Mesenchymal stem cell (in vitro differentiated cells and primary cell): ENCODE measurements around the gene TEKTIP1.

Experiments
- DNase-seq: peaks from one replicate; pipeline ENCODE4 v3.0.0-alpha.2; 2013
- H2AFZ ChIP-seq: one replicate; pipeline ENCODE4 v1.6.1; 2013; ENCODE audit warnings: low read depth, mild to moderate bottlenecking, control low read depth, inconsistent platforms, low read length, moderate library complexity
- H2AK5ac ChIP-seq: 2 replicates; pipeline ENCODE4 v1.6.1; 2013; ENCODE audit warnings: low read length, moderate library complexity, mild to moderate bottlenecking, inconsistent platforms; ENCODE audit not compliant: severe bottlenecking
- H2BK120ac ChIP-seq: one replicate; pipeline ENCODE4 v1.6.1; 2013; ENCODE audit warnings: low read depth, mild to moderate bottlenecking, inconsistent platforms, low read length, moderate library complexity
- H2BK12ac ChIP-seq, 2 experiments: one replicate each; pipeline ENCODE4 v1.6.1; 2013; ENCODE audit warnings: inconsistent platforms in 2 of 2, low read length in 2 of 2, mild to moderate bottlenecking in 2 of 2, moderate library complexity in 2 of 2, control low read depth in 1 of 2
- H2BK15ac ChIP-seq: one replicate; pipeline ENCODE4 v1.6.1; 2013; ENCODE audit warnings: mild to moderate bottlenecking, low read depth, inconsistent platforms; ENCODE audit not compliant: poor library complexity, severe bottlenecking
- H2BK5ac ChIP-seq: 2 replicates; pipeline ENCODE4 v1.6.1; 2013; ENCODE audit warnings: low read depth, mild to moderate bottlenecking, low read length, control low read depth, inconsistent platforms; ENCODE audit not compliant: poor library complexity, severe bottlenecking
- H3K14ac ChIP-seq, 2 experiments: one replicate each; pipeline ENCODE4 v1.6.1; 2013; ENCODE audit warnings: inconsistent platforms in 2 of 2, low read length in 2 of 2, control low read depth in 1 of 2, mild to moderate bottlenecking in 1 of 2, moderate library complexity in 1 of 2
- H3K18ac ChIP-seq, 2 experiments: one replicate each; pipeline ENCODE4 v1.6.1; 2013; ENCODE audit warnings: inconsistent platforms in 2 of 2, low read length in 2 of 2, control low read depth in 1 of 2, low read depth in 1 of 2, mild to moderate bottlenecking in 1 of 2
- H3K23ac ChIP-seq, 2 experiments: one replicate each; pipeline ENCODE4 v1.6.1; 2013; ENCODE audit warnings: inconsistent platforms in 2 of 2, low read length in 2 of 2, mild to moderate bottlenecking in 2 of 2, moderate library complexity in 2 of 2, control low read depth in 1 of 2
- H3K27ac ChIP-seq: 2 replicates; pipeline ENCODE4 v1.5.1; 2013; ENCODE audit warnings: mild to moderate bottlenecking, moderate library complexity, low read length, control low read depth, inconsistent platforms; ENCODE audit not compliant: poor library complexity, severe bottlenecking
- H3K27me3 ChIP-seq, 2 experiments: 2 replicates each; pipeline versions ENCODE4 v1.6.1 to v1.7.0; 2013; ENCODE audit warnings: low read length in 2 of 2, mild to moderate bottlenecking in 2 of 2, moderate library complexity in 2 of 2, control low read depth in 1 of 2, inconsistent platforms in 1 of 2; ENCODE audit not compliant: control insufficient read depth in 1 of 2, insufficient read depth in 1 of 2
- H3K36me3 ChIP-seq, 2 experiments: 2 replicates each; pipeline versions ENCODE4 v1.6.1 to v1.7.0; 2013; ENCODE audit warnings: low read length in 2 of 2, control low read depth in 1 of 2, inconsistent platforms in 1 of 2, low read depth in 1 of 2, mild to moderate bottlenecking in 1 of 2; ENCODE audit not compliant: insufficient read depth in 2 of 2, control insufficient read depth in 1 of 2
- H3K4ac ChIP-seq, 2 experiments: one replicate each; pipeline ENCODE4 v1.6.1; 2013; ENCODE audit warnings: inconsistent platforms in 2 of 2, low read length in 2 of 2, mild to moderate bottlenecking in 2 of 2, moderate library complexity in 2 of 2, control low read depth in 1 of 2, low read depth in 1 of 2
- H3K4me1 ChIP-seq: 2 replicates; pipeline ENCODE4 v1.6.1; 2013; ENCODE audit warnings: low read depth, low read length, control low read depth; ENCODE audit not compliant: control insufficient read depth, insufficient read depth
- H3K4me2 ChIP-seq: 2 replicates; pipeline ENCODE4 v1.6.1; 2013; ENCODE audit warnings: low read length, mild to moderate bottlenecking, inconsistent platforms; ENCODE audit not compliant: poor library complexity, severe bottlenecking
- H3K4me3 ChIP-seq, 2 experiments: 2 replicates each; pipeline versions ENCODE4 v1.5.1 to v1.7.0; 2013; ENCODE audit warnings: low read length in 2 of 2, mild to moderate bottlenecking in 2 of 2, control low read depth in 1 of 2, low read depth in 1 of 2; ENCODE audit not compliant: insufficient read depth in 1 of 2
- H3K79me1 ChIP-seq: replicated peaks from 2 replicates; pipeline ENCODE4 v1.6.1; 2013; ENCODE audit warnings: mild to moderate bottlenecking, control low read depth, low read length, inconsistent platforms; ENCODE audit not compliant: poor library complexity, severe bottlenecking
- H3K9ac ChIP-seq: 2 replicates; pipeline ENCODE4 v1.7.0; 2013; ENCODE audit warnings: mild to moderate bottlenecking, low read length, moderate library complexity
- H3K9me3 ChIP-seq: 2 replicates; pipeline ENCODE4 v1.7.0; 2013; ENCODE audit warnings: mild to moderate bottlenecking, low read length; ENCODE audit not compliant: control insufficient read depth
- H4K8ac ChIP-seq: one replicate; pipeline ENCODE4 v1.6.1; 2013; ENCODE audit warnings: inconsistent platforms, mild to moderate bottlenecking, low read length, moderate library complexity
- H4K91ac ChIP-seq: one replicate; pipeline ENCODE4 v1.6.1; 2013; ENCODE audit warnings: mild to moderate bottlenecking, low read length, inconsistent platforms
- WGBS: methylation state at CpG from one replicate; pipeline ENCODE4 v1.1.7; 2013; ENCODE audit warnings: mixed read lengths; 5-methylcytosine and 5-hydroxymethylcytosine counted together

TEKTIP1 gene

DNA sequence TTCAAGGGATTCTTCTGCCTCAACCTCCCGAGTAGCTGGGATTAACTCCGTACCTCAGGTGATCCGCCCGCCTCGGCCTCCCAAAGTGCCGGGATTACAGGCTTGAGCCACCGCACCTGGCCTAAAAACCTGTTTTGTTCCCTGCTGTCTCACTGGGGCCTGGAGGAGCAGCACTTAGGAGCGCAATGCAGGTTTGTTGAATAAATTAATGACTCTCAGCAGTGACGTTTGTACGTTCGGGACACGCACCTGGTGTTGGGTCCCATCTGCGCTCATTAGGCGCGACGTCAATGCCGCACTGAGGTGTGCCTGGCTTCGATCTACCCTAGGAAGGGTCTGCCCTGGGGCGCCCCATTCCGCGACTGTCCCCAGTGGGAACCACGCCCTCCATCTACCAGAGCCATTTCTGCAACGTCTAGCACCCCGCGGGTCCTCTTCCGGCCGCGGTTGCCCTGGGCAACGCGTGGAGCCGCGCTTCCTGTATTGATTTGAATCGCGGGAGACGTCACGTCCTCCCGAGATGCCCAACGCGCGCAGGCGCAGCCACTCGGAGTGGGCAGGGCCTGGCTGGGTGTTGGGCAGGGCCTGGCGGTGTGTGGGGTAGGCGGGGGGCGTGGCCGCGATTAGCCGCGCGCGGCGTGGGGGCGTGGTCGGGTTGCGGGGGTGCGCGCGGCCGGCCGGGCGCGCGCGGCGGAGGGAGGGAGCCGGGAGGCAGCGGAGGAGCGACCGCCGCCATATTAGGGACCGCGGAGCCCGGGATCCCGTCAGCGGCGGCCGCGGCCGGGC is 33.2 kb upstream of the TEKTIP1 start, which contains the start of gene FZR1:
FZR1 (plus strand) TSS at position 714 of the 786 bp plus-strand sequence. CDS start 16,679 bp downstream, outside the sequence.
- peaks cover 3% of the 10 kb centered on the region for H3K79me1 ChIP-seq
- H2BK15ac ChIP-seq, result peak within 1 kb of the TSS; percentile 97
- peak within 1 kb of the TSS; percentile 50 to 96 for H3K14ac ChIP-seq
- H4K8ac ChIP-seq, result peak within 1 kb of the TSS; percentile 88
- no peaks in the 10 kb centered on the region for H3K9me3 ChIP-seq
- H2AFZ ChIP-seq, result peak within 1 kb of the TSS; percentile 97
- peaks cover 19 to 21% of the 10 kb centered on the region in 2 experiments for H3K36me3 ChIP-seq
- peak within 1 kb of the TSS; percentile 62 to 96 for H3K4ac ChIP-seq
- H2AK5ac ChIP-seq, result no peak within 1 kb of the TSS
- H3K4me2 ChIP-seq, result peak within 1 kb of the TSS; percentile 87
- H3K27ac ChIP-seq, result peak within 1 kb of the TSS; percentile 67
- H2BK12ac ChIP-seq, result peak within 1 kb of the TSS in 1 of 2 experiments; percentile 75
- H2BK120ac ChIP-seq, result peak within 1 kb of the TSS; percentile 80
- peak within 1 kb of the TSS in 1 of 2 experiments; percentile 61 for H3K23ac ChIP-seq
- peak within 1 kb of the TSS; percentile 96 for H3K4me3 ChIP-seq
- H3K9ac ChIP-seq, result peak within 1 kb of the TSS; percentile 97
- peaks cover 35% of the 10 kb centered on the region for H3K4me1 ChIP-seq
- no peaks in the 10 kb centered on the region for H3K27me3 ChIP-seq
- peak within 1 kb of the TSS; percentile 94 for H4K91ac ChIP-seq
- WGBS, result 10% methylated on average over 43 of the region's 79 CpGs
- peak within 1 kb of the TSS; percentile 58 for H2BK5ac ChIP-seq
- peak; percentile 98 for DNase-seq
- H3K18ac ChIP-seq, result peak within 1 kb of the TSS; percentile 81 to 99

DNA sequence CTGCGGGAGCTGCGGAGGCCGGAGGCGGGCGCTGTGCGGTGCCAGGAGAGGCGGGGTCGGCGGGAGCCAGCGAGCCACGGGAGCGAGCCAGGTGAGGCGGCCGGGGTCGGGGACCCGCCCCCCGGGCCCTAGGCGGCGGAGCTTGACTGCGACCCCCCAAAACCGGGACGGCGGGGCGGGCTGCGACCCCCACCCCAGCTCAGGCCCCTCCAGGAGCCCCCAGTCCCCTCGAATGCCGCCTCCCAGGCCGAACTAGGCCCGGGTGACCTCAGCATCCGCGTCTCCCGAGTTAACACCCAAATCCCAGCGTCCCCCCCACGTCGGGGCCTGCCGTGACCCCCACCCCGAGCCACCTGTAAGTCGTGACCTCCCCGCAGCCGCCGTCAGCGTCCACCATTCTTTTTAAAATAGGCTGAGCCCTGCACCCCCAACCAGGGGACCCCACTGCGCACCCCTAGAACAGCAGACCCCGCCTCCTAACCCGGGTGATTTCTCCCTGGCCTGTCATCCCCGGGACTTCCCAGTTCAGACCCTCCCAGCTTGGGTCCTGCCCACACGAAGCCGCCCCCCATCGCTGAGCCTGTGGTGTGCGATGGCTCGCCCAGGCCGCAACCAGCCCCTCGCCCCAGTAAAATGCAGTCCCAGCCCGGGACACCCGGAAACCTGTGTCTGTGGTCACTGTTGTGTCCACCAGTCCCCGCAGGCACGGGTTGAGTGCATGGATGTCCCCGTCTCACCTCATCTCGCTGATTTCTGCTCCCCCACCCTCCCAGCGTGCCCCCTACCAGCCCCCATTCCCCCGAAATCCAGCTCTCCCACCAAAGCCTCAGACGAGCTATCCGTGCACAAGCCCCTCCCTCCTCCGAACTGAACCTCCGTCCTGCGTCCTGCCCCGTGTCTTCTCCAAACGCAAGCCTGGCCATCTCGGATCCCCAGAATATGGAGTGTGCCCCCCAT is 32.3 kb upstream of the TEKTIP1 start:
- H4K91ac ChIP-seq, result peak overlapping the region; percentile 78
- H2AK5ac ChIP-seq, result no peak overlapping the region
- peak overlapping the region; percentile 81 for H3K18ac ChIP-seq
- H3K27ac ChIP-seq, result peak overlapping the region; percentile 24
- WGBS, result under 1% methylated on average over 52 of the region's 69 CpGs
- H3K4me2 ChIP-seq, result peak overlapping the region; percentile 87
- peak overlapping the region; percentile 50 to 90 for H3K14ac ChIP-seq
- peak overlapping the region; percentile 92 to 96 for H3K4me3 ChIP-seq
- peak overlapping the region; percentile 43 for H4K8ac ChIP-seq
- peak; percentile 38 for DNase-seq
- peak overlapping the region in 1 of 2 experiments; percentile 61 for H3K23ac ChIP-seq
- peaks cover 38% of the 10 kb centered on the region for H3K4me1 ChIP-seq
- peak overlapping the region; percentile 80 for H2BK120ac ChIP-seq
- H3K36me3 ChIP-seq, result peaks cover 19 to 30% of the 10 kb centered on the region in 2 experiments
- H3K79me1 ChIP-seq, result peaks cover 3% of the 10 kb centered on the region
- no peak overlapping the region for H2AFZ ChIP-seq
- peak overlapping the region; percentile 97 for H2BK15ac ChIP-seq
- peak overlapping the region; percentile 91 for H3K9ac ChIP-seq
- peak overlapping the region; percentile 58 for H2BK5ac ChIP-seq
- no peaks in the 10 kb centered on the region for H3K9me3 ChIP-seq
- no peaks in the 10 kb centered on the region for H3K27me3 ChIP-seq
- H2BK12ac ChIP-seq, result peak overlapping the region in 1 of 2 experiments; percentile 67
- H3K4ac ChIP-seq, result peak overlapping the region; percentile 52 to 96

DNA sequence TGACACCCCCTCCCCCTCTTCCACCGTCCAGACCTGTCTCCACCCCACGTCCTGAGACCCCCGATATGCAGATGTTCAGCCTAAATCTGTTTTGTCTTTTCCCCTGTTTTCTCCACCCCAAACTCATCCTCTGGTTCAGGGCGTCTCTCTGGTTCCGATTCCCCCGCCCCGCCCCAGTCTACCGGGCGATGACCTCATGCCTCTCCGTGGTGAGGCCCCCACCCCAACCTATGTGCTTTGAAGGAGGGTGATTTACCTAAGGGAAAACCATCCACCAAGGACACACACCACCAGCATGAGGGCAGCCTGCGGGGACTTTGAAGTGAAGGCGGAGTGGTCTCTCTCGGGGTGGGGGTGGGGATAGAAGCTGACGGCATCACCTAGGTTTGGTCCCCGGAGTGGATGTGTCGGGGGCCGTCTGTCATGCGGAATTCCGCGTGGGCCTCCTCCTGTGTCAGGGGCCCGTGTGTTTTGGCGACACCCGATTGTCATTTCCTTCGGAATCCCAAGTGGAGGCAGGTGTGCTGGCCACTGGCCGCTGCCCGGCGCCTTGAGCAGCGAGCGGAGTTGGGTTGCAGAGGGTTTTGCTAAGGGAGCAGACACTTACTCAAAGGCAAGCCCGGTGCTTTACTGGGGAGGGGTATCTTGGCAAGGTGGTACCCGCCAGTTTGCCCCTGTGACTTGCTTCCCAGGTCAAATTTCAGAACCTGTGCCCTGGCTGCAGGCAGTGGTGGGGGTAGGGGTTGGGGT is 31.4 kb upstream of the TEKTIP1 start:
- peak; percentile 40 for DNase-seq
- no peak overlapping the region for H2AFZ ChIP-seq
- 26% methylated on average over 22 of the region's 31 CpGs for WGBS
- no peak overlapping the region for H2BK15ac ChIP-seq
- no peak overlapping the region for H2BK5ac ChIP-seq
- no peak overlapping the region for H2BK12ac ChIP-seq
- H3K27me3 ChIP-seq, result no peaks in the 10 kb centered on the region
- no peak overlapping the region for H3K18ac ChIP-seq
- peak overlapping the region; percentile 24 for H3K27ac ChIP-seq
- H4K91ac ChIP-seq, result no peak overlapping the region
- H4K8ac ChIP-seq, result peak overlapping the region; percentile 48
- H3K9ac ChIP-seq, result peak overlapping the region; percentile 91
- peak overlapping the region in 1 of 2 experiments; percentile 79 for H3K4ac ChIP-seq
- no peak overlapping the region for H2BK120ac ChIP-seq
- H3K4me3 ChIP-seq, result peak overlapping the region; percentile 92 to 96
- H2AK5ac ChIP-seq, result peak overlapping the region; percentile 29
- peak overlapping the region; percentile 87 for H3K4me2 ChIP-seq
- H3K36me3 ChIP-seq, result peaks cover 19 to 38% of the 10 kb centered on the region in 2 experiments
- peaks cover 44% of the 10 kb centered on the region for H3K4me1 ChIP-seq
- H3K23ac ChIP-seq, result peak overlapping the region; percentile 37 to 61
- peak overlapping the region in 1 of 2 experiments; percentile 90 for H3K14ac ChIP-seq
- H3K79me1 ChIP-seq, result peaks cover 3% of the 10 kb centered on the region
- no peaks in the 10 kb centered on the region for H3K9me3 ChIP-seq
